Measurements from ENCODE around the gene MPV17.

Gene MPV17

DNA sequence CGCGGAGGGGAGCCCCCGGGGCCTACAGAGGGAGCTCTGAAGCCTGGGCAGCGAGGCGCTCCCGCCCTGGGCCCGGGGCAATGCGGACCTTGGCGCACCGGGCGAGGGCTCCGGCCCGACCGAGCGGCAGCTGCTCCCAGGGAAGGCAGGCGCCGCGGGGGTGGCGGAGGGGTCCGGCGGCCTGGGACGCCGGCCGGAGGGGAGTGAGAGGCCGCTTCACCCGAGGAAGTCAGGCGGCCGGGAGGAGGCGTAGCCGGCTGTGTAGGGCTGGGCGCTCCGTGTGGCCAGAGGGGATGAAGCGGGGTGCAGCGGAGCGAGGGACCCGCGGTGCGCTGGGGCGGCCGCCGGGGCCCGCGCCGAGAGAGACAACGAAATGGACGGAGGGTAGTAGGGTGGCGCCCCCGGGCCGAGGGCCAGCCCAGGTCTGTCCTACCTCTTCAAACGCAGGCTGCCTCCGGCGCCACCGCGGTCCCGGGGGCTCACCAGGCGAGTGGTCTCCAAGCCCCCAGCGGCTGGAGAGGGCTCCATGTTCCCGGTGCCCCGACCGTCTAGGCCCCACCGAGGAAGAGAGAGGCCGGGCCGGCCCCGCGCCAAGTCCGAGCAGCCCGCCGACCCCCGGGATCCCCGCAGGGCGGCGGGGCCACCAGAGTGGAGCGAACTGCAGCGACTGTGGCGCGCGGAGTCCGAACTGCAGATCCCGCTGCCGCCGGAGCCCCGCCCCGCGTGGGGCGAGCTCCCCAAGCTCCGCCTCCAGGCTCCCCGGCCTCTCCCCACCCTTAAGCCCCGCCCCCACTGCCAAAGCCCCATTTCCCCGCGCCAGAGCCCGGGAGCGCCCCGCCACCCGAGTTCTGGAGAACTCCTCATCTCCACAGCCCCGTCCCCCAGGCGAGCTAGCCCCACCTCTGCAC is 60.3 kb downstream of the MPV17 start, which contains the start of gene SLC30A3:
Gene SLC30A3, minus strand, starts transcription at position 669 of the 908 bp plus-strand sequence. Its CDS starts 141 bp downstream, at position 528.
- H3K79me2 ChIP-seq (ENCODE audit: low read length): no peaks in the 10 kb centered on the region
- no peaks in the 10 kb centered on the region for H3K9me3 ChIP-seq (ENCODE audit: insufficient read depth, low read length)
- H3K27me3 ChIP-seq (ENCODE audit: low read depth, low read length): peaks cover 35% of the 10 kb centered on the region
- H3K36me3 ChIP-seq (replicated peaks; ENCODE audit: low read depth, low read length): no peaks in the 10 kb centered on the region
- peak within 1 kb of the TSS; percentile 81 for H3K4me3 ChIP-seq (ENCODE audit: low read length)
- H3K4me1 ChIP-seq (ENCODE audit: low read length): no peaks in the 10 kb centered on the region
- H3K27ac ChIP-seq (ENCODE audit: low read length): no peak within 1 kb of the TSS
- TF ChIP-seq EZH2phosphoT487 (IDR thresholded peaks at IDR 0.05; ENCODE audit: low read depth): no peak
- TF ChIP-seq, protein P1, sequence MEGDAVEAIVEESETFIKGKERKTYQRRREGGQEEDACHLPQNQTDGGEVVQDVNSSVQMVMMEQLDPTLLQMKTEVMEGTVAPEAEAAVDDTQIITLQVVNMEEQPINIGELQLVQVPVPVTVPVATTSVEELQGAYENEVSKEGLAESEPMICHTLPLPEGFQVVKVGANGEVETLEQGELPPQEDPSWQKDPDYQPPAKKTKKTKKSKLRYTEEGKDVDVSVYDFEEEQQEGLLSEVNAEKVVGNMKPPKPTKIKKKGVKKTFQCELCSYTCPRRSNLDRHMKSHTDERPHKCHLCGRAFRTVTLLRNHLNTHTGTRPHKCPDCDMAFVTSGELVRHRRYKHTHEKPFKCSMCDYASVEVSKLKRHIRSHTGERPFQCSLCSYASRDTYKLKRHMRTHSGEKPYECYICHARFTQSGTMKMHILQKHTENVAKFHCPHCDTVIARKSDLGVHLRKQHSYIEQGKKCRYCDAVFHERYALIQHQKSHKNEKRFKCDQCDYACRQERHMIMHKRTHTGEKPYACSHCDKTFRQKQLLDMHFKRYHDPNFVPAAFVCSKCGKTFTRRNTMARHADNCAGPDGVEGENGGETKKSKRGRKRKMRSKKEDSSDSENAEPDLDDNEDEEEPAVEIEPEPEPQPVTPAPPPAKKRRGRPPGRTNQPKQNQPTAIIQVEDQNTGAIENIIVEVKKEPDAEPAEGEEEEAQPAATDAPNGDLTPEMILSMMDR (IDR thresholded peaks at IDR 0.05; ENCODE audit: low read depth, low read length): no peak
- H4K20me1 ChIP-seq (ENCODE audit: insufficient read depth, low read length): no peaks in the 10 kb centered on the region
- peak within 1 kb of the TSS; percentile 61 for H3K9ac ChIP-seq (ENCODE audit: low read length)
- H2AFZ ChIP-seq (ENCODE audit: low read depth, low read length): peak within 1 kb of the TSS; percentile 39; the same call in 1 of the 2 replicates
- H3K4me2 ChIP-seq (ENCODE audit: low read length): peak within 1 kb of the TSS; percentile 82

DNA sequence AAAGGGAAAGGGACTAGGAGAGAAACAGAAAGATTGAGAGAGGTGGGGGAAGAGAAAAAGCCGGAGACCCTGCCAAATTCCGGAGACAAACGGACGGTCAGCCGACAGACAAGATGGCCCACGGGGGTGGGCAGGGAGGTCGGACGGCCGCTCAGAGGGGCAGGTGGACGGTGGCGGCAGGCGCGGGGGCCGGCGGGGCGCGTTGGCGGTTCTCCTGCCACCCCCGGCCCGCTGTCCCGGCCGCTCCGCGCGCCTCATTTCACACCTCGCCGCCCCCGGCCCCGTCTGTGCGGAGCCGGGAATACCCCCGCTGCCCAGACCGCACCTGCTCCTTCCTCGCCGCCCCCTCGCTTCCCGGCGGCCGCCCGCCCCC is 61.0 kb downstream of the MPV17 start:
- Histone ChIP-seq H3K36me3 (replicated peaks; ENCODE audit: low read depth, low read length) (no peaks in the 10 kb centered on the region), H3K27ac (ENCODE audit: low read length) (no peak overlapping the region), H4K20me1 (ENCODE audit: insufficient read depth, low read length) (no peaks in the 10 kb centered on the region), H3K4me2 (ENCODE audit: low read length) (peak overlapping the region; percentile 82), H3K79me2 (ENCODE audit: low read length) (no peaks in the 10 kb centered on the region), H3K9me3 (ENCODE audit: insufficient read depth, low read length) (no peaks in the 10 kb centered on the region), H3K4me3 (ENCODE audit: low read length) (peak overlapping the region; percentile 81), H3K4me1 (ENCODE audit: low read length) (no peaks in the 10 kb centered on the region), H3K9ac (ENCODE audit: low read length) (peak overlapping the region; percentile 61; the same call in 1 of the 2 replicates), H3K27me3 (ENCODE audit: low read depth, low read length) (peaks cover 35% of the 10 kb centered on the region), H2AFZ (ENCODE audit: low read depth, low read length) (no peak overlapping the region)
- TF ChIP-seq, protein P1 (IDR thresholded peaks at IDR 0.05; ENCODE audit: low read depth, low read length): no peak
- TF ChIP-seq EZH2phosphoT487 (IDR thresholded peaks at IDR 0.05; ENCODE audit: low read depth): no peak

DNA sequence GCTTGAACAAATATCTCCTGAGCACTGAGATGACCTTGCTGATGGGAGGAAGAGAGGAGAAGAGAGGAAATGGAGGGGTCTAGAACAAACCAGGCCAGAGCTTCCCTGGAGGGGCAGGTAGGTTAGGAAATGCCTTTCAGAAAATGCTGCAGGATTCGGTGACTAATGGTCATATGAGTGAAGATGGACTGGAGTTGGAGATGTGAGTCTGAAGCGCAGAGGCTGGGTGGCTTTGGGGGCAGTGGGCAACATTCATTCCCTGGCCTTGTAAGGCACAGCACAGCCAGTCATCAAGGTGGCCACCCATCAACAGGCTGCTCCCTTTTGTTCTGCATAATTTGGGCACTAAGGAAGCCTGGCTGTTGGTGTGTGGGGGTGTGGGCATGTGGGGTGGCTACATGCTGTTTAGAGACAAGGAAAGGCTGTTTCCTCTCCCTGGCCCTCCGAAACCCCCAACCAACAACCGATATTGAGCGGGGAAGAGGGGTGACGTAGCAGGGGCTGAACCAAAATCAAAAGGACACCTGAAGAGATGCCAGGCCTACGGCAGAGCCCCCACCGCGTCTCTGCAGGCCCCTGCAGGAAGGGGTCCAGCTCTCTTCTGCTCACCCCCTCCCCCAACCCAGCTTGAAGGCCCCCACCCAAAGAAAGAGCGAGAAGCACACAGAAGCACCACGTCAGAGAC is 61.5 kb downstream of the MPV17 start:
- H3K4me3 ChIP-seq (ENCODE audit: low read length): peak overlapping the region; percentile 81
- peaks cover 35% of the 10 kb centered on the region for H3K27me3 ChIP-seq (ENCODE audit: low read depth, low read length)
- no peak overlapping the region for H3K9ac ChIP-seq (ENCODE audit: low read length)

More for the DNA sequence above, 61.5 kb downstream of the MPV17 start:
- H2AFZ ChIP-seq (ENCODE audit: low read depth, low read length): no peak overlapping the region
- no peak for TF ChIP-seq EZH2phosphoT487 (IDR thresholded peaks at IDR 0.05; ENCODE audit: low read depth)
- TF ChIP-seq, protein P1 (IDR thresholded peaks at IDR 0.05; ENCODE audit: low read depth, low read length): no peak
- peak overlapping the region; percentile 82 for H3K4me2 ChIP-seq (ENCODE audit: low read length)
- no peaks in the 10 kb centered on the region for H3K36me3 ChIP-seq (replicated peaks; ENCODE audit: low read depth, low read length)
- no peak overlapping the region for H3K27ac ChIP-seq (ENCODE audit: low read length)
- no peaks in the 10 kb centered on the region for H4K20me1 ChIP-seq (ENCODE audit: insufficient read depth, low read length)
- H3K79me2 ChIP-seq (ENCODE audit: low read length): no peaks in the 10 kb centered on the region
- H3K4me1 ChIP-seq (ENCODE audit: low read length): no peaks in the 10 kb centered on the region
- H3K9me3 ChIP-seq (ENCODE audit: insufficient read depth, low read length): no peaks in the 10 kb centered on the region
